ENCODE data around the gene LYPD6. TPM values are rescaled to one million over a fixed set of nuclear protein-coding genes. Genes with fewer than 3 reads are reported as not detected.
"Not testable (repeated sequence)": the region's sequence is repeated elsewhere in the genome, so short reads cannot be mapped to it uniquely, and the experiment has no call there.

LYPD6 gene
- total RNA-seq, 1 experiment from 2014 or later, result 0.74 TPM

- intact Hi-C loops (cut with micrococcal nuclease; ENCODE audit: unreplicated experiment), result no loop called here
- TF ChIP-seq, protein P1, sequence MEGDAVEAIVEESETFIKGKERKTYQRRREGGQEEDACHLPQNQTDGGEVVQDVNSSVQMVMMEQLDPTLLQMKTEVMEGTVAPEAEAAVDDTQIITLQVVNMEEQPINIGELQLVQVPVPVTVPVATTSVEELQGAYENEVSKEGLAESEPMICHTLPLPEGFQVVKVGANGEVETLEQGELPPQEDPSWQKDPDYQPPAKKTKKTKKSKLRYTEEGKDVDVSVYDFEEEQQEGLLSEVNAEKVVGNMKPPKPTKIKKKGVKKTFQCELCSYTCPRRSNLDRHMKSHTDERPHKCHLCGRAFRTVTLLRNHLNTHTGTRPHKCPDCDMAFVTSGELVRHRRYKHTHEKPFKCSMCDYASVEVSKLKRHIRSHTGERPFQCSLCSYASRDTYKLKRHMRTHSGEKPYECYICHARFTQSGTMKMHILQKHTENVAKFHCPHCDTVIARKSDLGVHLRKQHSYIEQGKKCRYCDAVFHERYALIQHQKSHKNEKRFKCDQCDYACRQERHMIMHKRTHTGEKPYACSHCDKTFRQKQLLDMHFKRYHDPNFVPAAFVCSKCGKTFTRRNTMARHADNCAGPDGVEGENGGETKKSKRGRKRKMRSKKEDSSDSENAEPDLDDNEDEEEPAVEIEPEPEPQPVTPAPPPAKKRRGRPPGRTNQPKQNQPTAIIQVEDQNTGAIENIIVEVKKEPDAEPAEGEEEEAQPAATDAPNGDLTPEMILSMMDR (conservative IDR thresholded peaks at IDR 0.05), result no peak
- no peak for TF ChIP-seq EZH2 (IDR thresholded peaks at IDR 0.05; ENCODE audit: low read depth)
- no peaks in the 10 kb centered on the region for H3K9me2 ChIP-seq (ENCODE audit: insufficient read depth)
- POLR2A ChIA-PET (ENCODE audit: unreplicated experiment), result no interaction called here
- no peaks in the 10 kb centered on the region for H3K9me3 ChIP-seq (ENCODE audit: insufficient read depth, low read depth)
- no peaks in the 10 kb centered on the region for H4K20me1 ChIP-seq (ENCODE audit: insufficient read depth)
- no peaks in the 10 kb centered on the region for H3K27me3 ChIP-seq (ENCODE audit: insufficient read depth, low read depth)
- no peaks in the 10 kb centered on the region for H3K79me2 ChIP-seq (ENCODE audit: low read depth)
- no peaks in the 10 kb centered on the region for H3K4me1 ChIP-seq (replicated peaks; ENCODE audit: insufficient read depth)
- no peaks in the 10 kb centered on the region for H3K36me3 ChIP-seq (ENCODE audit: low read depth)
- CTCF ChIA-PET, result interaction anchor here (0.7 kb wide), 1 partner anchor 72 kb away, joined by 3 read pairs; no protein-coding TSS in a partner anchor
- no peak overlapping the region for H3K4me3 ChIP-seq
- BruUV-seq (replicated peaks), result no TSS peak
- DNase-seq, result no peak
- no peak overlapping the region for H3K27ac ChIP-seq
- no peaks in the 10 kb centered on the region for H3F3A ChIP-seq (ENCODE audit: insufficient read depth, low read depth)
- no peak overlapping the region for H2AFZ ChIP-seq
- H3K4me2 ChIP-seq, result no peak overlapping the region
Observed at GRCh38 chr2:149489452-149489851, 159.1 kb downstream of the LYPD6 start.

DNA sequence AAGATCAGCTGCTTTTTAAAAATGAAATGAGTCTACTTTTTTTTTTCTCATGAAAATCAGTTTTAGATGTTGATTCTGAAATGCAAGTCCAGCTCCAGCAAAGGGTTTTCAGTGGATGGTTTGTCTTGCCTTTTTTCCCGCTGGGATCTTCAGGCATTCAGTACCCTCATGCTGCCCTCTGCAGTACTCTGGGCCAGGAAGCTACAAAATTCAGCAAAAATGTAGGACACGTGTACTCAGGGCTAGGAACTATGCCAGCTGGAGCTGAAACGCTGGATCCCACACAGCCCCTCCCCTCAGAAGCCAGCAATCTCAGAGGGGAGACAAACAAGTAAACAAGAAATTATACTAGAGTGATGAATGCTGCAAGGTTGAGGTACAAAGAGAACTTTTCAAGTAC, 159.9 kb downstream of the LYPD6 start:
- Histone ChIP-seq H3K4me1 (replicated peaks; ENCODE audit: insufficient read depth) (no peaks in the 10 kb centered on the region), H3K36me3 (ENCODE audit: low read depth) (no peaks in the 10 kb centered on the region), H3K9me2 (ENCODE audit: insufficient read depth) (no peaks in the 10 kb centered on the region), H2AFZ (no peak overlapping the region), H4K20me1 (ENCODE audit: insufficient read depth) (no peaks in the 10 kb centered on the region), H3K27ac (no peak overlapping the region), H3K27me3 (ENCODE audit: insufficient read depth, low read depth) (no peaks in the 10 kb centered on the region), H3K4me3 (no peak overlapping the region), H3K79me2 (ENCODE audit: low read depth) (no peaks in the 10 kb centered on the region), H3K4me2 (no peak overlapping the region), H3K9me3 (ENCODE audit: insufficient read depth, low read depth) (no peaks in the 10 kb centered on the region), H3F3A (ENCODE audit: insufficient read depth, low read depth) (no peaks in the 10 kb centered on the region)
- CTCF ChIA-PET, result interaction anchor here (0.7 kb wide), 1 partner anchor 71 kb away, joined by 3 read pairs; no protein-coding TSS in a partner anchor
- no peak for DNase-seq
- BruUV-seq (replicated peaks), result no TSS peak
- POLR2A ChIA-PET (ENCODE audit: unreplicated experiment), result no interaction called here
- TF ChIP-seq EZH2 (IDR thresholded peaks at IDR 0.05; ENCODE audit: low read depth), result no peak
- TF ChIP-seq, protein P1 (conservative IDR thresholded peaks at IDR 0.05), result no peak
- intact Hi-C loops (cut with micrococcal nuclease; ENCODE audit: unreplicated experiment), result no loop called here

- H3K4me2 ChIP-seq, result no peak overlapping the region
- H3K4me1 ChIP-seq (replicated peaks; ENCODE audit: insufficient read depth), result no peaks in the 10 kb centered on the region
- no peak overlapping the region for H3K27ac ChIP-seq
- no TSS peak for BruUV-seq (replicated peaks)
- POLR2A ChIA-PET (ENCODE audit: unreplicated experiment), result no interaction called here
- H3F3A ChIP-seq (ENCODE audit: insufficient read depth, low read depth), result no peaks in the 10 kb centered on the region
- no peak overlapping the region for H3K4me3 ChIP-seq
- intact Hi-C loops (cut with micrococcal nuclease; ENCODE audit: unreplicated experiment), result no loop called here
- H3K9me3 ChIP-seq (ENCODE audit: insufficient read depth, low read depth), result no peaks in the 10 kb centered on the region
- no peaks in the 10 kb centered on the region for H4K20me1 ChIP-seq (ENCODE audit: insufficient read depth)
- CTCF ChIA-PET, result no interaction called here
- DNase-seq, result no peak
- H3K36me3 ChIP-seq (ENCODE audit: low read depth), result no peaks in the 10 kb centered on the region
- no peaks in the 10 kb centered on the region for H3K9me2 ChIP-seq (ENCODE audit: insufficient read depth)
- H3K79me2 ChIP-seq (ENCODE audit: low read depth), result no peaks in the 10 kb centered on the region
- H2AFZ ChIP-seq, result no peak overlapping the region
- TF ChIP-seq, protein P1 (conservative IDR thresholded peaks at IDR 0.05), result no peak
- no peak for TF ChIP-seq EZH2 (IDR thresholded peaks at IDR 0.05; ENCODE audit: low read depth)
- no peaks in the 10 kb centered on the region for H3K27me3 ChIP-seq (ENCODE audit: insufficient read depth, low read depth)
Observed at GRCh38 chr2:149492923-149493322, 162.5 kb downstream of the LYPD6 start.

GRCh38 chr2:149499204-149499603, 168.8 kb downstream of the LYPD6 start:
- H3K9me2 ChIP-seq (ENCODE audit: insufficient read depth); H3K4me2 ChIP-seq; intact Hi-C loops (cut with micrococcal nuclease; ENCODE audit: unreplicated experiment); BruUV-seq (replicated peaks); H3F3A ChIP-seq (ENCODE audit: insufficient read depth, low read depth); H3K27ac ChIP-seq; POLR2A ChIA-PET (ENCODE audit: unreplicated experiment); DNase-seq; H3K27me3 ChIP-seq (ENCODE audit: insufficient read depth, low read depth); H2AFZ ChIP-seq; H3K9me3 ChIP-seq (ENCODE audit: insufficient read depth, low read depth); H4K20me1 ChIP-seq (ENCODE audit: insufficient read depth); CTCF ChIA-PET; H3K79me2 ChIP-seq (ENCODE audit: low read depth); H3K36me3 ChIP-seq (ENCODE audit: low read depth); H3K4me3 ChIP-seq; H3K4me1 ChIP-seq (replicated peaks; ENCODE audit: insufficient read depth): not testable (repeated sequence)

DNA sequence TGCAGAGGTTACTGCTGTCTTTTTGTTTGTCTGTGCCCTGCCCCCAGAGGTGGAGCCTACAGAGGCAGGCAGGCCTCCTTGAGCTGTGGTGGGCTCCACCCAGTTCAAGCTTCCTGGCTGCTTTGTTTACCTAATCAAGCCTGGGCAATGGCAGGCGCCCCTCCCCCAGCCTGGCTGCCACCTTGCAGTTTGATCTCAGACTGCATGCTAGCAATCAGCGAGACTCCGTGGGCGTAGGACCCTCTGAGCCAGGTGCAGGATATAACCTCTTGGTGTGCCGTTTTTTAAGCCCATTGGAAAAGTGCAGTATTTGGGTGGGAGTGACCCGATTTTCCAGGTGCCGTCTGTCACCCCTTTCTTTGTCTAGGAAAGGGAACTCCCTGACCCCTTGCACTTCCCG, 176.4 kb downstream of the LYPD6 start:
- H3K9me2 ChIP-seq (ENCODE audit: insufficient read depth); BruUV-seq (replicated peaks); H3K9me3 ChIP-seq (ENCODE audit: insufficient read depth, low read depth); H3K36me3 ChIP-seq (ENCODE audit: low read depth); H3K4me2 ChIP-seq; H3K27ac ChIP-seq; H2AFZ ChIP-seq; CTCF ChIA-PET; POLR2A ChIA-PET (ENCODE audit: unreplicated experiment); H3K4me1 ChIP-seq (replicated peaks; ENCODE audit: insufficient read depth); DNase-seq; H3K27me3 ChIP-seq (ENCODE audit: insufficient read depth, low read depth); intact Hi-C loops (cut with micrococcal nuclease; ENCODE audit: unreplicated experiment); H3K79me2 ChIP-seq (ENCODE audit: low read depth); H3K4me3 ChIP-seq; H4K20me1 ChIP-seq (ENCODE audit: insufficient read depth); H3F3A ChIP-seq (ENCODE audit: insufficient read depth, low read depth): not testable (repeated sequence)

All from PC-9 (cell line).